Liver (tissue), 9 donors: Measurements from ENCODE around the gene PPP2R2C. TPM values are rescaled to one million over a fixed set of nuclear protein-coding genes. Genes with fewer than 3 reads are reported as not detected.

Experiments
- DNase-seq: peaks from one replicate; pipeline ENCODE4 v3.0.0-alpha.2; 2017; ENCODE audit warnings: low spot score
- H3K27ac ChIP-seq, 2 donors: one replicate each; pipeline ENCODE4 v1.7.0; 2013; ENCODE audit warnings: inconsistent platforms in 2 of 2, low read length in 2 of 2, control low read depth in 1 of 2, low read depth in 1 of 2, mild to moderate bottlenecking in 1 of 2
- H3K27me3 ChIP-seq, 4 donors: one replicate each; pipeline versions ENCODE4 v1.6.1 to v1.7.0; 2013; ENCODE audit warnings: low read length in 3 of 4, inconsistent platforms in 1 of 4, mild to moderate bottlenecking in 1 of 4, moderate library complexity in 1 of 4; ENCODE audit not compliant: control insufficient read depth in 4 of 4, insufficient read depth in 4 of 4
- H3K36me3 ChIP-seq, 4 donors: one replicate each; pipeline versions ENCODE4 v1.6.1 to v1.7.0; 2013; ENCODE audit warnings: low read length in 3 of 4, mild to moderate bottlenecking in 3 of 4, low read depth in 1 of 4, moderate library complexity in 1 of 4; ENCODE audit not compliant: control insufficient read depth in 4 of 4, insufficient read depth in 3 of 4
- H3K4me1 ChIP-seq, 4 donors: one replicate each; pipeline versions ENCODE4 v1.6.1 to v1.7.0; 2013; ENCODE audit warnings: low read length in 3 of 4, mild to moderate bottlenecking in 3 of 4, moderate library complexity in 1 of 4; ENCODE audit not compliant: control insufficient read depth in 4 of 4, insufficient read depth in 4 of 4
- H3K4me3 ChIP-seq, 3 donors: one replicate each; pipeline versions ENCODE4 v1.6.1 to v1.7.0; 2013; ENCODE audit warnings: low read length in 3 of 3, control low read depth in 1 of 3, low read depth in 1 of 3, mild to moderate bottlenecking in 1 of 3
- H3K9ac ChIP-seq, 2 donors: one replicate each; pipeline ENCODE4 v1.7.0; 2013; ENCODE audit warnings: low read length in 2 of 2, mild to moderate bottlenecking in 2 of 2, moderate library complexity in 2 of 2, control low read depth in 1 of 2, low read depth in 1 of 2
- H3K9me3 ChIP-seq, 4 donors: one replicate each; pipeline versions ENCODE4 v1.6.1 to v1.7.0; 2013; ENCODE audit warnings: low read length in 3 of 4; ENCODE audit not compliant: control insufficient read depth in 4 of 4
- EGR1 ChIP-seq, 2 donors: IDR thresholded peaks; 2 replicates each; pipeline ENCODE4 v1.6.1; 2016 to 2018; ENCODE audit warnings: antibody characterized with exemption in 2 of 2, low read depth in 2 of 2
- FOXA2 ChIP-seq: IDR thresholded peaks from 2 replicates; pipeline ENCODE4 v1.6.1; 2016; ENCODE audit warnings: antibody characterized with exemption
- GABPA ChIP-seq, 2 donors: IDR thresholded peaks in 1 of 2; conservative IDR thresholded peaks in 1 of 2; 2 replicates each; pipeline ENCODE4 v1.6.1; 2016; ENCODE audit warnings: antibody characterized with exemption in 2 of 2, mild to moderate bottlenecking in 1 of 2, moderate library complexity in 1 of 2
- HNF4A ChIP-seq, 2 donors: conservative IDR thresholded peaks; 2 replicates each; pipeline ENCODE4 v1.6.1; 2016; ENCODE audit warnings: antibody characterized with exemption in 2 of 2, mild to moderate bottlenecking in 2 of 2
- HNF4G ChIP-seq: IDR thresholded peaks from 2 replicates; pipeline ENCODE4 v1.6.1; 2016; ENCODE audit warnings: antibody characterized with exemption
- JUND ChIP-seq, 2 donors: IDR thresholded peaks; 2 replicates each; pipeline ENCODE4 v1.6.1; 2016; ENCODE audit warnings: antibody characterized with exemption in 2 of 2
- NR2F2 ChIP-seq: IDR thresholded peaks from 2 replicates; pipeline ENCODE4 v1.6.1; 2016; ENCODE audit warnings: antibody characterized with exemption
- RXRA ChIP-seq, 2 donors: IDR thresholded peaks; 2 replicates each; pipeline ENCODE4 v1.6.1; 2017 to 2018; ENCODE audit warnings: antibody characterized with exemption in 2 of 2, mild to moderate bottlenecking in 1 of 2
- SP1 ChIP-seq: IDR thresholded peaks from 2 replicates; pipeline ENCODE4 v1.6.1; 2018; ENCODE audit warnings: antibody characterized with exemption, mild to moderate bottlenecking
- TAF1 ChIP-seq: conservative IDR thresholded peaks from 2 replicates; pipeline ENCODE4 v1.6.1; 2016; ENCODE audit warnings: antibody characterized with exemption, mild to moderate bottlenecking
- YY1 ChIP-seq: IDR thresholded peaks from 2 replicates; pipeline ENCODE4 v1.6.1; 2016; ENCODE audit warnings: antibody characterized with exemption, mild to moderate bottlenecking
- WGBS: extraction: QIAGEN DNeasy Blood & Tissue Kit; methylation state at CpG from one replicate; pipeline ENCODE4 v1.1.7; 2013; 5-methylcytosine and 5-hydroxymethylcytosine counted together
- polyA plus RNA-seq, 2 donors: library from polyadenylated mRNA; stranded (reverse) in 1 of 2; unstranded in 1 of 2; fragments of 200-250 nt in 1 of 2; fragments of >200 nt in 1 of 2; fragmentation: Nextera tagmentation in 1 of 2; extraction: Ambion mirVana in 1 of 2; gene quantifications; one replicate each; pipeline versions ENCODE4 v1.2.1 to v1.2.3, GENCODE V29; 2013 to 2015
- total RNA-seq, 2 donors: library from RNA; depleted of rRNA; stranded (reverse); fragments of >200 nt; gene quantifications; one replicate each; pipeline ENCODE4 v1.2.3, GENCODE V29; 2014
- TF ChIP-seq, protein P1 (sequence below): IDR thresholded peaks from 2 replicates; pipeline ENCODE4 v1.6.1; 2016; ENCODE audit warnings: antibody characterized with exemption
- TF ChIP-seq, protein P2 (sequence below): fragments of 150-350 bp; IDR thresholded peaks from 2 replicates; pipeline ENCODE4 v1.5.1; 2017; ENCODE audit warnings: improper control_type of control experiment, low read depth, low read length; ENCODE audit not compliant: missing input control
- TF ChIP-seq, protein P3 (sequence below): IDR thresholded peaks from 2 replicates; pipeline ENCODE4 v1.6.1; 2016; ENCODE audit warnings: antibody characterized with exemption
- TF ChIP-seq, protein P4 (sequence below): IDR thresholded peaks from 2 replicates; pipeline ENCODE4 v1.6.1; 2016; ENCODE audit warnings: antibody characterized with exemption, mild to moderate bottlenecking
- TF ChIP-seq, protein P5 (sequence below): IDR thresholded peaks from 2 replicates; pipeline ENCODE4 v1.6.1; 2016; ENCODE audit warnings: antibody characterized with exemption
- donor health status: healthy.
- donor health status: healthy.
- donor health status: healthy.
- donor health status: healthy.
- donor health status: healthy.

Gene PPP2R2C
- total and polyA plus RNA-seq, 4 donors: under 0.01 to 0.01 TPM; not detected in 2

DNA sequence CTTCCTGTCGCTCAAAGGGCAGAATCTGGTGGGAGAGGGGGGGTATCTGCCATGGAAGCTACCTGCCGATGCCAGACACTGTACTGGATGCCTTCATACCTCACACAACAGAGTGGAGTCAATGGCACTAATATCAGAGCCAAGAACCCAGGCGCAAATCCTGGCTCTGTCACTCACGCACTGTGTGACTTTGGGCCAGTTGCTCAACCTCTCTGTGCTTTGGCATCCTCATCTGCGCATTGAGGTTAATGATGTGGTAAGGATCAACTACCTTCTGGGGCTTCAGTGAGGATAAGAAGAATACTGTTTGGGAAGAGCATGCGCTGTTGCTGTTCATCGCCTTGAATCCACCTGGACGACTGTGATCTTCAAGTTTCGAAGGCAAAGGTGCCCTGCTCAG, 70.6 kb downstream of the PPP2R2C start:
- Histone ChIP-seq H3K27me3 (peaks cover 0 to 4% (median 4%) of the 10 kb centered on the region in 4 donors), H3K36me3 (no peaks in the 10 kb centered on the region), H3K4me1 (no peaks in the 10 kb centered on the region), H3K9ac (no peak overlapping the region), H3K4me3 (no peak overlapping the region), H3K9me3 (no peaks in the 10 kb centered on the region), H3K27ac (no peak overlapping the region)
- DNase-seq: no peak
- no peak for TF ChIP-seq JUND (IDR thresholded peaks at IDR 0.05)
- TF ChIP-seq NR2F2: no peak
- TF ChIP-seq, protein P1, sequence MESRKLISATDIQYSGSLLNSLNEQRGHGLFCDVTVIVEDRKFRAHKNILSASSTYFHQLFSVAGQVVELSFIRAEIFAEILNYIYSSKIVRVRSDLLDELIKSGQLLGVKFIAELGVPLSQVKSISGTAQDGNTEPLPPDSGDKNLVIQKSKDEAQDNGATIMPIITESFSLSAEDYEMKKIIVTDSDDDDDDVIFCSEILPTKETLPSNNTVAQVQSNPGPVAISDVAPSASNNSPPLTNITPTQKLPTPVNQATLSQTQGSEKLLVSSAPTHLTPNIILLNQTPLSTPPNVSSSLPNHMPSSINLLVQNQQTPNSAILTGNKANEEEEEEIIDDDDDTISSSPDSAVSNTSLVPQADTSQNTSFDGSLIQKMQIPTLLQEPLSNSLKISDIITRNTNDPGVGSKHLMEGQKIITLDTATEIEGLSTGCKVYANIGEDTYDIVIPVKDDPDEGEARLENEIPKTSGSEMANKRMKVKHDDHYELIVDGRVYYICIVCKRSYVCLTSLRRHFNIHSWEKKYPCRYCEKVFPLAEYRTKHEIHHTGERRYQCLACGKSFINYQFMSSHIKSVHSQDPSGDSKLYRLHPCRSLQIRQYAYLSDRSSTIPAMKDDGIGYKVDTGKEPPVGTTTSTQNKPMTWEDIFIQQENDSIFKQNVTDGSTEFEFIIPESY: no peak
- no peak for TF ChIP-seq RXRA (IDR thresholded peaks at IDR 0.05)
- no peak for TF ChIP-seq TAF1
- TF ChIP-seq HNF4A (conservative IDR thresholded peaks at IDR 0.05): no peak
- no peak for TF ChIP-seq YY1
- TF ChIP-seq FOXA2: no peak
- TF ChIP-seq HNF4G: no peak
- TF ChIP-seq, protein P2, sequence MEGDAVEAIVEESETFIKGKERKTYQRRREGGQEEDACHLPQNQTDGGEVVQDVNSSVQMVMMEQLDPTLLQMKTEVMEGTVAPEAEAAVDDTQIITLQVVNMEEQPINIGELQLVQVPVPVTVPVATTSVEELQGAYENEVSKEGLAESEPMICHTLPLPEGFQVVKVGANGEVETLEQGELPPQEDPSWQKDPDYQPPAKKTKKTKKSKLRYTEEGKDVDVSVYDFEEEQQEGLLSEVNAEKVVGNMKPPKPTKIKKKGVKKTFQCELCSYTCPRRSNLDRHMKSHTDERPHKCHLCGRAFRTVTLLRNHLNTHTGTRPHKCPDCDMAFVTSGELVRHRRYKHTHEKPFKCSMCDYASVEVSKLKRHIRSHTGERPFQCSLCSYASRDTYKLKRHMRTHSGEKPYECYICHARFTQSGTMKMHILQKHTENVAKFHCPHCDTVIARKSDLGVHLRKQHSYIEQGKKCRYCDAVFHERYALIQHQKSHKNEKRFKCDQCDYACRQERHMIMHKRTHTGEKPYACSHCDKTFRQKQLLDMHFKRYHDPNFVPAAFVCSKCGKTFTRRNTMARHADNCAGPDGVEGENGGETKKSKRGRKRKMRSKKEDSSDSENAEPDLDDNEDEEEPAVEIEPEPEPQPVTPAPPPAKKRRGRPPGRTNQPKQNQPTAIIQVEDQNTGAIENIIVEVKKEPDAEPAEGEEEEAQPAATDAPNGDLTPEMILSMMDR: no peak
- TF ChIP-seq, protein P3, sequence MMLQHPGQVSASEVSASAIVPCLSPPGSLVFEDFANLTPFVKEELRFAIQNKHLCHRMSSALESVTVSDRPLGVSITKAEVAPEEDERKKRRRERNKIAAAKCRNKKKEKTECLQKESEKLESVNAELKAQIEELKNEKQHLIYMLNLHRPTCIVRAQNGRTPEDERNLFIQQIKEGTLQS: no peak
- no peak for TF ChIP-seq GABPA (IDR thresholded peaks at IDR 0.05 in 1 of 2, conservative IDR thresholded peaks at IDR 0.05 in 1 of 2)
- TF ChIP-seq SP1: no peak
- TF ChIP-seq, protein P4, sequence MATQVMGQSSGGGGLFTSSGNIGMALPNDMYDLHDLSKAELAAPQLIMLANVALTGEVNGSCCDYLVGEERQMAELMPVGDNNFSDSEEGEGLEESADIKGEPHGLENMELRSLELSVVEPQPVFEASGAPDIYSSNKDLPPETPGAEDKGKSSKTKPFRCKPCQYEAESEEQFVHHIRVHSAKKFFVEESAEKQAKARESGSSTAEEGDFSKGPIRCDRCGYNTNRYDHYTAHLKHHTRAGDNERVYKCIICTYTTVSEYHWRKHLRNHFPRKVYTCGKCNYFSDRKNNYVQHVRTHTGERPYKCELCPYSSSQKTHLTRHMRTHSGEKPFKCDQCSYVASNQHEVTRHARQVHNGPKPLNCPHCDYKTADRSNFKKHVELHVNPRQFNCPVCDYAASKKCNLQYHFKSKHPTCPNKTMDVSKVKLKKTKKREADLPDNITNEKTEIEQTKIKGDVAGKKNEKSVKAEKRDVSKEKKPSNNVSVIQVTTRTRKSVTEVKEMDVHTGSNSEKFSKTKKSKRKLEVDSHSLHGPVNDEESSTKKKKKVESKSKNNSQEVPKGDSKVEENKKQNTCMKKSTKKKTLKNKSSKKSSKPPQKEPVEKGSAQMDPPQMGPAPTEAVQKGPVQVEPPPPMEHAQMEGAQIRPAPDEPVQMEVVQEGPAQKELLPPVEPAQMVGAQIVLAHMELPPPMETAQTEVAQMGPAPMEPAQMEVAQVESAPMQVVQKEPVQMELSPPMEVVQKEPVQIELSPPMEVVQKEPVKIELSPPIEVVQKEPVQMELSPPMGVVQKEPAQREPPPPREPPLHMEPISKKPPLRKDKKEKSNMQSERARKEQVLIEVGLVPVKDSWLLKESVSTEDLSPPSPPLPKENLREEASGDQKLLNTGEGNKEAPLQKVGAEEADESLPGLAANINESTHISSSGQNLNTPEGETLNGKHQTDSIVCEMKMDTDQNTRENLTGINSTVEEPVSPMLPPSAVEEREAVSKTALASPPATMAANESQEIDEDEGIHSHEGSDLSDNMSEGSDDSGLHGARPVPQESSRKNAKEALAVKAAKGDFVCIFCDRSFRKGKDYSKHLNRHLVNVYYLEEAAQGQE: no peak
- no peak for TF ChIP-seq EGR1 (IDR thresholded peaks at IDR 0.05; ENCODE audit: low read depth in 2 of 2)
- 82% methylated on average over 9 of the region's 9 CpGs for WGBS

DNA sequence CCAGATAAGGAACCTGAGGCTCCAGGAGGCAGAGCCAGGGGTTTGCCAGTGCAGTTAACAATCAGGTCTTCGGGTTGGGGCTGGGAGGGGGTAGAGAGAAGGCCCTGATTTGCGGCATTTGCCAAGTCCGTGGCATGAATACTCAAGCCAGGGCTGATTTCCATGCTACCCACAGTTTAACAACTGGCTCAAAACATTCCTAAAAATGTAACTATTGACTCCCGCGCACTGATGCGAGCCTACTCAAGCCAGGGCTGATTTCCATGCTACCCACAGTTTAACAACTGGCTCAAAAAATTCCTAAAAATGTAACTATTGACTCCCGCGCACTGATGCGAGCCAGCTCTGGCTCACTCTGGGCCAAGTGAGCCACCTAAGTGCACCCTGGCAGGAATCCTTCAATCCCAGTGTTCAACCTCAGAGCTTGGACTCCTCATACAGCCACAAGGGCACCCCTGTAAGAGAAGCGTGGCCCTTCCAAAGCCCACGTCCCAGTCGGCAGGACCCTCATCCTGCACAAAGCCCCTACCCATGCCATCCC, 75.6 kb downstream of the PPP2R2C start:
- H3K9me3 ChIP-seq: no peaks in the 10 kb centered on the region
- H3K27ac ChIP-seq: no peak overlapping the region
- no peak overlapping the region for H3K9ac ChIP-seq
- peaks cover 0 to under 1% (median 0%) of the 10 kb centered on the region in 4 donors for H3K27me3 ChIP-seq
- H3K4me3 ChIP-seq: no peak overlapping the region
- peaks cover 0 to 3% (median 0%) of the 10 kb centered on the region in 4 donors for H3K4me1 ChIP-seq
- no peak for DNase-seq
- TF ChIP-seq, protein P5, sequence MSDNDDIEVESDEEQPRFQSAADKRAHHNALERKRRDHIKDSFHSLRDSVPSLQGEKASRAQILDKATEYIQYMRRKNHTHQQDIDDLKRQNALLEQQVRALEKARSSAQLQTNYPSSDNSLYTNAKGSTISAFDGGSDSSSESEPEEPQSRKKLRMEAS: no peak
- TF ChIP-seq HNF4G (no peak), NR2F2 (no peak)
- TF ChIP-seq, protein P4: no peak
- 81% methylated on average over 12 of the region's 12 CpGs for WGBS
- no peaks in the 10 kb centered on the region for H3K36me3 ChIP-seq
